ENCODE measurements around the gene ERBB2.

The ERBB2 gene

GRCh38 chr17:39665642-39666224, 34.1 kb upstream of the ERBB2 start:
- no peak for DNase-seq (ENCODE audit: low read depth, low spot score)

DNA sequence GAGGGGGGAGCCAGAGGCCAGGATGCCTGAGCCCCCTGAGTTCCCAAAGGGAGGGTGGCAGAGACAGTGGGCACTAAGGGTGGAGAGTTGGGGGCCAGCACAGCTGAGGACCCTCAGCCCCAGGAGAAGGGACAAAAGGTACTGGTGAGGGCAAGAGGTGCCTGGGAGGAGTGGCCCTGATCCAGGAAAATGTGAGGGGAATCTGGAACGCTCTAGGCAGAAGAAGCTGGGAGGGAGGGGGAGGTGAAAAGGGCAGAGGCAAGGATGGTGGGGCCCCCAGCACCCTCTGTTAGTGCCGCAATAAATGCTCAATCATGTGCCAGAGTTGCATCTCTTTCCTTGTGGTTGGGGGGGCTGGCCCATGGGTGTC, 33.6 kb upstream of the ERBB2 start:
- no peak for DNase-seq (ENCODE audit: low read depth, low spot score)

- no peak for DNase-seq (ENCODE audit: low read depth, low spot score)
Measured at GRCh38 chr17:39666601-39667261, 33.1 kb upstream of the ERBB2 start.

GRCh38 chr17:39667262-39667944, 32.5 kb upstream of the ERBB2 start:
- DNase-seq (ENCODE audit: low read depth, low spot score): no peak

GRCh38 chr17:39667945-39668924, 31.6 kb upstream of the ERBB2 start, which contains the start of gene PNMT:
Gene PNMT, plus strand, starts transcription at chr17:39668453. Its CDS starts 23 bp downstream, at chr17:39668476.
- DNase-seq (ENCODE audit: low read depth, low spot score): no peak

- no peak for DNase-seq (ENCODE audit: low read depth, low spot score)
Measured at GRCh38 chr17:39669897-39670735, 29.7 kb upstream of the ERBB2 start.

- DNase-seq (ENCODE audit: low read depth, low spot score): no peak
Measured at GRCh38 chr17:39670746-39671145, 29.1 kb upstream of the ERBB2 start.

GRCh38 chr17:39671651-39672521, 28.0 kb upstream of the ERBB2 start:
- DNase-seq (ENCODE audit: low read depth, low spot score): no peak

- no peak for DNase-seq (ENCODE audit: low read depth, low spot score)
Measured at GRCh38 chr17:39672522-39673334, 27.1 kb upstream of the ERBB2 start.

GRCh38 chr17:39673335-39674081, 26.4 kb upstream of the ERBB2 start:
- no peak for DNase-seq (ENCODE audit: low read depth, low spot score)

GRCh38 chr17:39674179-39674578, 25.7 kb upstream of the ERBB2 start:
- no peak for DNase-seq (ENCODE audit: low read depth, low spot score)

DNA sequence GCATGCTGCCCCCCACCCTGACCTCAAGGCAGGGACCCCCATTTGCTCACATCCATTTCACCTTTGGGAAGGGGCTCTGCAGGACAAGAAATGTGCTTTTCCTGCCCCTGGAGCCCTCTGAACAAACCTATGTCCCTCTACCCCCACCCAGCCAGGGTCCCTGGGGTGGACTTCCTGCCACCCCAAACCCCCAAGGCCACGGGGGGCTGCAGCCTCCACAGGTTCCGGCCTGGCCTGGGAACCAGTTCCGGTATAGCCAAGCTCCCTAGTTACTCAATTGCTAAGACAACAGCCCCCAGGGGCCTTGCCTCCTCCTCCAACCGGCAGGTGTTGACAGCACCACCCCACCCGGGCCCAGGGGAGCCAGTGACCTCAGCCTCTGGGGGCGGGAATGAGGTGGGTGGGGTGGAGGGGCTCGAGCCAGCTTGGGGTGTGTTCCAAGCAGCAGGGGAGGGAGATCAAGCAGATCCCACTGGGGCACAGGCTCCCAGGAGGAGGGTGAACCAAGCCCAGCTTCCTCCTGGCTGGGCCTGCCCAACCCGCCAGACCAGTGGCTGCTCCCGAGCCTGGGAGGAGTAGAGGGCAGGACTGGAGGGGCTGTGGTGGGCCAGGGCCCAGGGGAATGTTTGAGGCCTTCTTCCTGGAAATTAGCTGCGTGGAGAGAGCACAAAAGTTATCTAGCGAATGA, 25.0 kb upstream of the ERBB2 start:
- DNase-seq (ENCODE audit: low read depth, low spot score): no peak

- no peak for DNase-seq (ENCODE audit: low read depth, low spot score)
Measured at GRCh38 chr17:39675390-39676082, 24.3 kb upstream of the ERBB2 start.

DNA sequence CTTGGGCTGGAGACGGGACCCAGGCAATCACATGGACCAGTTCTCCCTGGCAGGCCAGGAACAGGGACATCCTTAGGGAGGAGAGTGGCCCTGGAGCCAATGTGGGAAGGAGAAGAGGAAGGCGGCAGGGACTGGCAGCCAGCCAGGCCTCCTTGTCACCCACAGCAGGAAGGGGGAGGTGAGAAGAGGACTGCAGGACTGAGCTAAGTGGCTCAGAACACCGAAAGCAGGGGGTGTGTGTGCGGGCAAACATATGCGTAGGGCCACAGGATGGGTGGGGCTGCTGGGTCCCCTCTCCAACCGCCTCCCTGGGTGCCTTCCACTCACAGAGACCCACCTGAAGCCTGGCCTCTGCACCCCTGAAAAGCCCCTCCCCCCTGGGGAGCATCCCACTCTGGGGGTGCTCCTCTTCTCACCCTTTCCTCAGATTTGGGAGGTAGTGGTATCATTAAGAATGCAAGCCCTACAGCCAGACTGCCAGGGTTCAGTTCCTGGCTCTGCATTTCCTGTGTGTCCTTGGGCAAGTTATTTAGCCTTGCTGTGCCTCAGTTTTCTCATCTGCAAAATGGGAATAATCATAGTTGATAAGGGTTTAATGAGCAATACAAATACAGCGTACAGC, 23.6 kb upstream of the ERBB2 start:
- no peak for DNase-seq (ENCODE audit: low read depth, low spot score)

DNA sequence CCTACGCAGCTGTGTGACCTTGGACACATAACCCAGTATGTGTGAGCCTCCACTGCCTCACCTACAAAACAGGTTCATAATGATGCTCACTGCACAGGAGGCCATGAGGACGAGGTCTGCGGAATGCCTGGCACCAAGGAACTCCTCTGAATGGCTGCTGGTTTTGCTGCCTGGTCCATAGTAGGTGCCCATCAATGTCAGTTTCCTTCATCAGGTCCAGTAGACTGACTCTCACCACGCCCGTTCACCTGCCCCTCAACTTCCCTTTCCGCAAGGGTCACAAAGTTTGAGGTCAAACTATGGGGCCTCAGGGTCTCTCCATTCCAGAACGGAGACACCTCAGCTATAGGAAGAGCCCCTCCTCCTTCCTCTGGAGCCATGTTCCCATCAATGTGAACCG, 22.8 kb upstream of the ERBB2 start:
- DNase-seq (ENCODE audit: low read depth, low spot score): no peak

- DNase-seq (ENCODE audit: low read depth, low spot score): no peak
Measured at GRCh38 chr17:39677542-39678339, 22.1 kb upstream of the ERBB2 start.
